ENCODE results near the gene PPP1R1C. TPM values are rescaled to one million over a fixed set of nuclear protein-coding genes. Genes with fewer than 3 reads are reported as not detected.

Gene PPP1R1C
- total and polyA plus RNA-seq, 2 of the 13 experiments (the other 11 are each of a cell fraction or from before 2014, with no cell fraction given): 1.5 to 3.5 TPM

- TF ChIP-seq ARID4A (CRISPR knock-in tag; IDR thresholded peaks at IDR 0.05; ENCODE audit: borderline replicate concordance) (no peak), ZNF556 (CRISPR knock-in tag; IDR thresholded peaks at IDR 0.05; ENCODE audit: borderline replicate concordance) (no peak), ZIK1 (CRISPR knock-in tag; IDR thresholded peaks at IDR 0.05; ENCODE audit: borderline replicate concordance, low read depth) (no peak), PHF8 (CRISPR knock-in tag; IDR thresholded peaks at IDR 0.05) (no peak), ZNF142 (CRISPR knock-in tag; IDR thresholded peaks at IDR 0.05) (no peak)
Observed at GRCh38 chr2:182166406-182166805, 180.8 kb downstream of the PPP1R1C start (continued).
